HG03066 (cell line): ENCODE data around the gene ZNF581.

Experiments used
- ATAC-seq: cut with Tn5 transposase; IDR thresholded peaks from one replicate; pipeline ENCODE4 v1.9.1; 2021; ENCODE audit warnings: low read depth; ENCODE audit not compliant: unreplicated experiment

Gene ZNF581

DNA sequence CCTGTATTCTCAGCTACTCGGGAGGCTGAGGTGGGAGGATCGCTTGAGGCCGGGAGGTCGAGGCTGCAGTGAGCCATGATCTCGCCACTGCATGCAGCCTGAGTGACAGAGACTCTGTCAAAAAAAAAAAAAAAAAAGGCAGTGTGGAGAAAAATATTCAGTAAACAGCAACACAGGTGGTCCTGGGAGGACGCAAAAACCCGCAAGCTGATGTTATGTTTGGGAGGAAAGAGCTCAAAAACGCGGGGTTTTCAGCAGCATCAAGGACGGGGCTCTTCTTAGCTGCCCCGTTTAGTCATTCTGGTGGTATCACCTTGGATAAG lies 18.5 kb upstream of the ZNF581 start:
- no peak for ATAC-seq

GRCh38 chr19:55626350-55626749 lies 17.1 kb upstream of the ZNF581 start:
- no peak for ATAC-seq

- ATAC-seq, result no peak
Measured at GRCh38 chr19:55632463-55632834, 11.0 kb upstream of the ZNF581 start.

DNA sequence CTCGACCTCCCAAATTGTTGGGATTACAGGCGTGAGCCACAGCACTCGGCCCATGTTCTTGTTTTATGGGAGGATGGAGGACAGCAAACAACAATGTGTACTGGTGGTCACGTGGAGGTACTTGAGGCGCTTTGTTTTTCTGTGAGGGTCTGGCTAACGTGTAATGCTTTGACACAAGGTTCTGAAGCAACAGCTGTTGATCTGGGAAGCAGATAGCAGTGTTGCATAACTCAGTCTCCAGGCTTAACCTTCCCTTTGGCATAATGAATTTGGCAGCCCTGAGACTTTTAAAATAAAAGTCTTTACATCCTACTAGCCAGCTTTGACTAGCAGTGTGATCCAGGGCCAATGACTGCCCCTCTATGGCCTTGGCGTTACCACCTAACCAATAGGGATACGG lies 9.6 kb upstream of the ZNF581 start:
- no peak for ATAC-seq

- no peak for ATAC-seq
Measured at GRCh38 chr19:55635334-55635717, 8.1 kb upstream of the ZNF581 start.

- ATAC-seq, result no peak
Measured at GRCh38 chr19:55635856-55636440, 7.5 kb upstream of the ZNF581 start.

DNA sequence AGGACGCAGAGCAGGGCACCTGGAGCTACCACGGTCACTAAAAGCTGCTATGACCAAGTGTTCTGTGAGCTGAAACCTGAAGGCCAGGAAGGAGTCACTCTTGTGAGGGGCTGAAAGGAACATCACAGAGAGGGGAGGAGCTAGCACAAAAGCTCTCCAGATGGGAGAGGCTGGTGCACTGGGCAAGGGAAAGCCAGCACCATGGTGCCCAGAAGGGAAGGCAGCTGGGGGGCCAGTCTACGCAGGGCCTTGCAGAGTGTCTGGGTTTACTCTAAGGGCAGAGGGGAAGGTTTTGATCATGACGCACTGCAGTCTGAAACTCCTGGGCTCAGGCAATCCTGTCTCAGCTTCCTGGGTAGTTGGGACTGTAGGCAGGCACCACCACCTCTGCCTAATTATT lies 6.7 kb upstream of the ZNF581 start:
- ATAC-seq, result no peak

GRCh38 chr19:55637534-55637933 lies 5.9 kb upstream of the ZNF581 start:
- no peak for ATAC-seq

DNA sequence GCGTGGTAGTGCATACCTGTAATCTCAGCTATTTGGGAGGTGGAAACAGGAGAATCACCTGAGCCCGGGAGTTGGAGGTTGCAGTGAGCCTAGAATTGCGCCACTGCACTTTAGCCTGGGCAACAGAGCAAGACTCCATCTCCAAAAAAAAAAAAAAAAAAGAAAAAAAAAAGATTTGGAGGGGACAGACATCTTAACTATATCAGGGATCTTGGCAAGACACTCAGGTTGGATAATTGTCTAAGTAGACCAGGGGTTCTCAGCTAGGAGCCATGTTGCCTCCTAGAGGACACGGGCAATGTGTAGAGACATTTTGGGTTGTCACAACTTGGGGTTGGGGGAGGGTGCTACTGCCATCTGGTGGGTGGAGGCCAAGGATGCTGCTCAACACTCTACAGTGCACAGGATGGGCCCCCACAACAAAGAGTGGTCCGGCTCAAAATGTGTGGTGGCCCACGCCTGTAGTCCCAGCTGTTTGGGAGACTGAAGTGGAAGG lies 4.5 kb upstream of the ZNF581 start:
- ATAC-seq, result no peak

GRCh38 chr19:55640043-55640576 lies 3.3 kb upstream of the ZNF581 start:
- ATAC-seq, result no peak

GRCh38 chr19:55640577-55641425 lies 2.6 kb upstream of the ZNF581 start, which contains the start of gene ZNF580:
Gene ZNF580 (plus strand): TSS chr19:55641002. CDS start chr19:55642509, 1,507 bp downstream.
- no peak for ATAC-seq

DNA sequence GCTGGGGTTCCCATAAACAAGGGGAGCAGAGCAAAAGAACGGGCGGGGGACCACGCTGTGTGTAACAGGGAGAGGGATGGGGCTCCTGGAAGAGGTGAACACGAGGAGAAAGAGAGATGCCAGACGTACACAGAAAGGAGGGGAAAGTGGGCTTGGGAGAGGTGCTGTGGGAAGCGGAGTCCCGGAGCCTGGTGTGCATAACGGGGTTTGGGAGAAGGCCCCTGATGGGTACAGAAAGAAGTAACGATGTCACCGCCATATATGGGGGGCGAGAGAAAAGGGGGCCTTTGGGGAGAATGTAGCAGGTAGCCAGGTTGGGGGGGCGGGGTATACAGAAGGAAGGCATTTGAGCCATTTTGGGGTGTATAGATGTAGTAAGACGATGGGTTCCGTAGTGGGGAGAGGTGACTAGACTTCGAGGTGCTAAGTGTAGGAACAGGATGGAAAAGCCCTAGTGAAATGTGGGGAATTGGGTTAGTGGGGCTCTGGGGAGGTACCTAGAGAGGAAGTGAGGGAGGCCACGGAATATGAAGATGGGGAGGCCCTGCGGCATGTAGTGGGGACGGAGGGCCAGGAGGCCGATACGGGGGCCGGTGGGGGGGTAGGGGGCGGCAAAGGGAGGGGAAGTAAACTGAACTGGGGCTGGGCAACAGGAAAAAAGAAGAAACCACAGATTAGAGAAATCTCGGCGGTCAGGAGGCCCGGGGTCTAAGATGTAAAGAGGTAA lies 1.9 kb upstream of the ZNF581 start:
- no peak for ATAC-seq

DNA sequence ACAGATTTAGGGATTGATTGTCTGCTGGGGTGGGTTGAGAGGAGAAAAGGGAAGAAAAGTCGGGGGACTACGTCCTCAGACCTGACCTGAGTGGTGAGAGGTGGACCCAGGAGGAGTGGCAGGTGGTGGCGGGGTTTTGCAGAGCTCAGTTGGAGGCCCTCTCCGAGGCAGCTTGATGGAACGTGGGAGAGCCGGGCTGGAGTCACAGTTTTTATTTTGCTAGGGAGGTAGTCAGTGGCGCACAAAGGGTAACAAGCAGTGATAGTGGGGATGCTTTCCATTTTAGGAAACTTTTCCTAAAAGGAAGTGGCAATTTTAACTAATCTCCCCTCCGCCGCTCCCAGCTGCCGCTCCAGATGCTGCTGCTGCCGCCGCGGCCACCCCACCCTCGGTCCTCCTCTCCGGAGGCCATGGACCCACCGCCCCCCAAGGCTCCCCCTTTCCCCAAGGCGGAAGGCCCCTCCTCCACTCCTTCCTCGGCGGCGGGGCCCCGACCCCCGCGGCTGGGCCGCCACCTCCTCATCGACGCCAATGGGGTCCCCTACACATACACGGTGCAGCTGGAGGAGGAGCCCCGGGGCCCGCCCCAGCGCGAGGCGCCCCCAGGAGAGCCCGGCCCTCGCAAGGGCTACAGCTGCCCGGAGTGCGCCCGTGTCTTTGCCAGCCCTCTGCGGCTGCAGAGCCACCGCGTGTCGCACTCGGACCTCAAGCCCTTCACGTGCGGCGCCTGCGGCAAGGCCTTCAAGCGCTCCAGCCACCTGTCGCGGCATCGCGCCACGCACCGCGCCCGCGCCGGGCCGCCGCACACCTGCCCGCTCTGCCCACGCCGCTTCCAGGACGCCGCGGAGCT lies 1.1 kb upstream of the ZNF581 start:
- no peak for ATAC-seq

- no peak for ATAC-seq
Measured at GRCh38 chr19:55643887-55644176, 383 bp downstream of the ZNF581 start.

DNA sequence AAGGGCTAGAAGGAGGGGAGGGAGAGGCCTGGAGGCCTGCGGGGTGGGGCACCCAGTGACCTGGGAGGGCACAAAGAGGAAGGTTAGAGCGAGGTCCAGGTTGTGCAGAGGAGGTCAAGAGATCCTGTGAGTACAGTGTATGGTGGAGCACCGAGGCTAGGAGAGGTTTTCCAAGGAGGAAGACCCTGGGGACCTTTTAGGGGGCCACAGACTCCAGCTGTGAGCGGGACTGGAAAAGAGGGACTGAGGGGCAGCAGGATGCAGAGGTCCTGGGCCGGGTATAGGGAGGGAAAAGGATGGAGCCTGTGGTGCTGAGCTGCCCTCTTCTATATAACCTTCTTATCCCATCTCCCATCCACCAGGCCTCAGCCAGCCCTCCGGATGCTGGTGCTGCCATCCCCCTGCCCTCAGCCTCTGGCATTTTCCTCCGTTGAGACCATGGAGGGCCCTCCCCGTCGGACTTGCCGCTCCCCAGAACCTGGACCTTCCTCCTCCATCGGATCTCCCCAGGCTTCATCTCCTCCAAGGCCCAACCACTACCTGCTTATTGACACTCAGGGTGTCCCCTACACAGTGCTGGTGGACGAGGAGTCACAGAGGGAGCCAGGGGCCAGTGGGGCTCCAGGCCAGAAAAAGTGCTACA lies 863 bp downstream of the ZNF581 start:
- no peak for ATAC-seq

GRCh38 chr19:55644842-55645511 lies 1.5 kb downstream of the ZNF581 start:
- ATAC-seq, result no peak

DNA sequence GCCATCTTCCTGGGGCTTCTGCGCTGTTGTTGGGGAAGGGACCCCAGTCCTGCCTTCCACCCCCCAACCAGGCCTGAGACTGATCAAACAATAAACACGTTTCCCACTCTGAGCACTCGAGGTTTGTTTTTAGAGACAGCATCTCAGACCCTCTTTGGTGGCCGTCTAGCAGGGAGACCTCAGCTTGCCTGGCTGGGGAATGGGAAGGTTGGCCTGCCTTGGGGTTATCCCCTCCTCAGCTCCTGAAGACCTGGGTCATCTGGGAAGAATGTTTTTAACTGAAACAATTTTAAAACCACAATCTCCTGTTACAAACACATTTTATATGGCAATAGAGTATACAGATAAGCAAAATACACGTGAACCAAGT lies 2.0 kb downstream of the ZNF581 start:
- ATAC-seq, result no peak

GRCh38 chr19:55646889-55647731 lies 3.7 kb downstream of the ZNF581 start:
- no peak for ATAC-seq
